SK-MEL-5 (cell line): ENCODE data around the gene RANBP10. TPM values are rescaled to one million over a fixed set of nuclear protein-coding genes. Genes with fewer than 3 reads are reported as not detected.

Experiments
- DNase-seq: peaks from one replicate; pipeline ENCODE4 v3.0.0-alpha.2; 2016; ENCODE audit warnings: low read depth, low spot score
- in situ Hi-C: cut with HindIII; loops from 2 replicates; pipeline ENCODE4 v1.10.0; 2016; ENCODE audit warnings: low sequenced_read_pairs, high pct_unique_total_duplicates, low pct_unique_long_range_greater_than_20kb
- small RNA-seq, 2 experiments: library from RNA; depleted of rRNA; stranded (forward); fragments of <200 nt; gene quantifications; one replicate each; pipeline ENCODE3, GENCODE V24; 2014
- total RNA-seq: library from RNA; depleted of rRNA; stranded (reverse); fragments of >200 nt; shearing (Covaris generic); gene quantifications from 2 replicates; pipeline ENCODE4 v1.2.3, GENCODE V29; 2014; rRNA removed

The RANBP10 gene
- total RNA-seq, 1 experiment from 2014 or later = 7.4 TPM

- in situ Hi-C loops = no loop called here
These were observed 129.8 kb downstream of the RANBP10 start for GRCh38 chr16:67676516-67676915.

DNA sequence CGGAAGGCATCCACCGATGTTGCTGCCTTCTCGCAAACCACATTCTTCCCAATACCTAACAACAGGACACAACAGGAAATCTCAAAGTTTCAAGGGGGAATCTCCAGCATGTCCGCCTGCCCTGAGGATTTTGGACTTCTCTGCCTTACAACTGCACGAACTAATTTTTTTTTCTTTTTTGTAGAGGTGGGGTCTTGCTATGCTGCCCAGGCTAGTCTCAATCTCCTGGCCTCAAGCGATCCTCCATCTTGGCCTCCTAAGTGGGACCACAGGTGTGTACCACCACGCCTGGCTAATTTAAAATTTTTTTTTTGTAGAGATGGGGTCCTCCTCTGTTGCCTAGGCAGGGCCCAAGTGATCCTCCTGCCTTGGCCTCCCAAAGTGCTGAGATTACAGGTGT, 130.4 kb downstream of the RANBP10 start:
- in situ Hi-C loops = no loop called here
- no peak for DNase-seq

More at GRCh38 chr16:67676516-67676915, 129.8 kb downstream of the RANBP10 start:
- no peak for DNase-seq

DNA sequence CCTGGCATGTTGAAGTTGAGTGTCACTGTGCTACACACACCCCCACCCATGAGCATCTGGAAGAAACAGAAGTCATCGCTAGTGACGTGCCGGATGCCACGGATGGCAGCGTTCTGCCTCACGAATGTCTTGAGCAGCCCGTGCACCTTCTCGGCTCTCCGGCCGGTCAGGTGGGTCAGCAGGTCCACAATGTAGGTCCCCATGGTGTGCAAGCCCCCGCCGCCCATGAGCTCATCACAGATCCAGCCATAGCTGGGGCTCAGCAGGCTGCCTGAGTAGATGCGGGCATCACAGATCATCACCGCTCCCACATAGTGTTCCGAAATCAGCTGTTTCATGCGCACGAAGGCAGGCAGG, 130.8 kb downstream of the RANBP10 start:
- in situ Hi-C loops = no loop called here
- DNase-seq = no peak

DNA sequence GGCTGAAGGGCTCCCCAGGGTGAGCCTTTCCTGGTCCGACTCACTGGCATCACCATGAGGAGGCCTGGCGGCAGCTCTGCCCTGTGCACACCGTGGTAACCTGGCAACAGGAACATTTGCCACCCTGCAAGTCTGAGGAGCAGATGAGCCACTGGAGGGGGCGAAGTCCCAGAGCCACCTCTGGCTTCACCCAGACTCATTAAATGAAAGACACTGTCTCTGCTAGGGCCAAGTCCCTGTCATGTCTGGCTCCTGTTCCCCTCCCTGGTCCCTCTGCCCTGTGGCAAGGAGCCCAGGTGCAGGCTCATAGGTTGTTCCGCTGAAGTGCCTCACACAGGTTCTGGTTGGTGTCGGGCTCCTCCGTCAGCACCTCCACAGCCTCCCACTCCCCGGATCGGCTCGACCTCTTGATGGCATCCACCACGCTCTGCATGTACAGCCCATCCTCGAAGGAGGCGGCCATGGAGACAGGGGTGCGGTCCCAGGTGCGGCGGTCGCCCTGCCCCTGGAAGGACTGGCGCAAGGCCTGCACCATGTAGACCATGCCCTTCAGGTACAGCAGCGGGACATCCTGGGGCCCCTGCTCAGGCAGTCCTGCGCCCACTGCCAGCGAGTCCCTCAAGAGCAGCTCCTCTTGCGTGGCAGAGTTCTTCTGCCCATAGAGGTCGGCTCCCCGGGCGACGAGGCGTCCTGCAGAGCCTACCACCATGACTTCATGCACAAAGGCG, 131.3 kb downstream of the RANBP10 start:
- in situ Hi-C loops = no loop called here
- DNase-seq = no peak

- in situ Hi-C loops = no loop called here
- DNase-seq = peak; percentile 27
These were observed 132.4 kb downstream of the RANBP10 start for GRCh38 chr16:67673712-67674580.

Small RNA genes within 50 kb of the gene (small RNA-seq; reads per million reads assigned to genes)
- gene AC040162.2 = 0 reads per million in 2 experiments

Other genes with a start within 250 kb of the RANBP10 start
- gene CTCF, start 244.0 kb downstream of the RANBP10 start, total RNA-seq = 25.9 and 26.4 TPM in 2 replicates
- 0.16 and 0.40 TPM in 2 replicates for gene CARMIL2, start 161.4 kb downstream of the RANBP10 start, total RNA-seq
- gene ACD, start 146.3 kb downstream of the RANBP10 start, total RNA-seq = 17.4 and 18.3 TPM in 2 replicates
- 0.34 and 0.51 TPM in 2 replicates for gene PARD6A, start 145.6 kb downstream of the RANBP10 start, total RNA-seq
- gene ENKD1, start 139.8 kb downstream of the RANBP10 start, total RNA-seq = 6.4 and 9.1 TPM in 2 replicates
- 0.98 and 3.1 TPM in 2 replicates for gene C16orf86, start 139.7 kb downstream of the RANBP10 start, total RNA-seq
- 10.5 and 13.4 TPM in 2 replicates for gene GFOD2, start 87.2 kb downstream of the RANBP10 start, total RNA-seq
- gene TSNAXIP1, start 329 bp upstream of the RANBP10 start, total RNA-seq = 0.26 and 0.35 TPM in 2 replicates
- 33.3 and 37.8 TPM in 2 replicates for gene THAP11, start 35.8 kb upstream of the RANBP10 start, total RNA-seq
- gene NUTF2, start 40.4 kb upstream of the RANBP10 start, total RNA-seq = 67.0 and 76.6 TPM in 2 replicates
- gene CENPT, start 41.1 kb upstream of the RANBP10 start, total RNA-seq = 10.2 and 11.0 TPM in 2 replicates
- gene EDC4, start 66.5 kb upstream of the RANBP10 start, total RNA-seq = 22.8 and 26.3 TPM in 2 replicates
- not detected in 2 replicates for gene NRN1L, start 78.3 kb upstream of the RANBP10 start, total RNA-seq
- 7.8 and 9.2 TPM in 2 replicates for gene PSKH1, start 86.7 kb upstream of the RANBP10 start, total RNA-seq
- gene CTRL, start 125.3 kb upstream of the RANBP10 start, total RNA-seq = 0.67 and 2.6 TPM in 2 replicates
- gene PSMB10, start 130.3 kb upstream of the RANBP10 start, total RNA-seq = 22.4 and 24.0 TPM in 2 replicates
- 0.63 and 1.8 TPM in 2 replicates for gene LCAT, start 137.6 kb upstream of the RANBP10 start, total RNA-seq
- 10.3 and 14.3 TPM in 2 replicates for gene SLC12A4, start 162.1 kb upstream of the RANBP10 start, total RNA-seq
- gene DPEP3, start 173.9 kb upstream of the RANBP10 start, total RNA-seq = not detected in 2 replicates
- gene DPEP2, start 192.9 kb upstream of the RANBP10 start, total RNA-seq = not detected in 2 replicates
- gene DPEP2NB, start 209.4 kb upstream of the RANBP10 start, total RNA-seq = not detected in 2 replicates
- gene DDX28, start 216.7 kb upstream of the RANBP10 start, total RNA-seq = 19.6 and 24.3 TPM in 2 replicates
- 18.5 and 18.6 TPM in 2 replicates for gene DUS2, start 216.7 kb upstream of the RANBP10 start, total RNA-seq